Measurements from ENCODE around the gene SNRNP35.
A peak's percentile ranks its signal among the peaks of the same experiment; 100 is the strongest.

The SNRNP35 gene

DNA sequence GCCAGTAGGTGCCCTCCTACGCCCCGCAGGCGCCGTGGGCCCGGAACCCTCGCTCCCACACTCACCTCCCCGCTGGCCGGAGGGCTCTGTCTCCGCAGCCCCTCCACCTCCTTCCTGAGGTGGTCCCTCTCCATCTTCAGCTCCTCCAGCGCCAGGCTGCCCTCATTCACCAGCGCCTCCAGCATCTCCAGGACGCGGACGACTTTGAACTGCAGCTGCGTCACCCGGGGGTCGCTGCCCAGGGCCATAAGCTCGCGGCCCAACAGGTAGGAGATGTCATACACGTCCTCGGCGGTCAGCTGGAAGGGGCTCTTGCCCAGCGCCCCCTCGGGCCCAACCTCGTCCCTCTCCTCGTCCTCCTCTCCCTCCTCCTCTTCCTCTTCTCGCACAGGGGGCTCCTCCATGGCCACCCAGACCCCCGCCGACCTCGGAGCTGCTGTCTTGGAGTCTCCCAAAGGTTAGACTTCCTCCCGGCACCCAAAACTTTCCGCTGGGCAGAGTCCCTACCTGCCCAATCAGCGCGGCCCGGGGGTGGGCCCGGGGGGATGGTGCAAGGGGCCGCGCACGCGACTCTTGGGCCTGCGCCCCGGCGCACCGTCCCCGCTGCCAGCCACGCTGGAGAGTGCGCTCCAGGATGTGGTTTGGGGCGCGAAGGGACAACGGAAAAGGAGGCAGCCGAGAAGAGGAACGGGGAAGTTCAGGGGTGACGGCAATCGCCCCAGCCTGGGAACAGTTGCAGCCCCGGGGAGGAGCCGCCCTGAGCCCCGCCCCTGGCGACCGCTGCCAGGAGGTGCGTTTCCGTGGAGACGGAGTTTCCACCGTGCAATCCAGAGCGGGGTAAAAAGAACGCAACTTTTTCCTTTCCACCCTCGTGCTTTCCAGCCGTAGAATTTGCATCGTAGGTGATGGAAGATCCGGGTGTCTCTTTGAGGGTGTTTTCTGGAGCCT, 21.6 kb upstream of the SNRNP35 start, which contains the start of gene RILPL2 (continued):
- TF ChIP-seq ZNF214 (tag by site-specific recombination; IDR thresholded peaks at IDR 0.05; ENCODE audit: borderline replicate concordance) (no peak), ZNF660 (tag by site-specific recombination; IDR thresholded peaks at IDR 0.05) (no peak), SP2 (tag by site-specific recombination; IDR thresholded peaks at IDR 0.05) (peak; percentile 89), ZNF473 (tag by site-specific recombination; IDR thresholded peaks at IDR 0.05) (no peak), ZSCAN16 (tag by site-specific recombination; IDR thresholded peaks at IDR 0.05) (no peak), ZNF561 (tag by site-specific recombination; IDR thresholded peaks at IDR 0.05; ENCODE audit: borderline replicate concordance) (peak; percentile 84; the same call in 1 of the 2 replicates), GFI1B (tag by site-specific recombination; IDR thresholded peaks at IDR 0.05) (no peak), ZNF837 (tag by site-specific recombination; IDR thresholded peaks at IDR 0.05) (0 out of 2 replicates have a peak, but pooled peaks have one; percentile 28), KLF8 (tag by site-specific recombination; IDR thresholded peaks at IDR 0.05) (peak; percentile 80; the same call in 1 of the 2 replicates), ZNF48 (tag by site-specific recombination; IDR thresholded peaks at IDR 0.05) (no peak), ZNF223 (tag by site-specific recombination; IDR thresholded peaks at IDR 0.05) (no peak), ZNF302 (tag by site-specific recombination; IDR thresholded peaks at IDR 0.05; ENCODE audit: low read depth) (no peak), ZNF292 (tag by site-specific recombination; IDR thresholded peaks at IDR 0.05; ENCODE audit: borderline replicate concordance, low read depth) (no peak), ZNF548 (tag by site-specific recombination; IDR thresholded peaks at IDR 0.05) (no peak), ZNF76 (tag by site-specific recombination; IDR thresholded peaks at IDR 0.05; ENCODE audit: borderline replicate concordance, low read depth) (no peak; the same call in 1 of the 2 replicates), REPIN1 (tag by site-specific recombination; IDR thresholded peaks at IDR 0.05; ENCODE audit: low read depth) (0 out of 2 replicates have a peak, but pooled peaks have one; percentile 13), ZNF23 (tag by site-specific recombination; IDR thresholded peaks at IDR 0.05; ENCODE audit: borderline replicate concordance) (no peak), ZNF791 (tag by site-specific recombination; IDR thresholded peaks at IDR 0.05) (no peak), ZNF558 (tag by site-specific recombination; IDR thresholded peaks at IDR 0.05) (no peak), ZNF521 (tag by site-specific recombination; IDR thresholded peaks at IDR 0.05) (no peak), ZNF433 (tag by site-specific recombination; IDR thresholded peaks at IDR 0.05; ENCODE audit: low read depth) (no peak), IKZF3 (tag by site-specific recombination; IDR thresholded peaks at IDR 0.05) (peak; percentile 52; the same call in 1 of the 2 replicates), HOXA7 (CRISPR knock-in tag; IDR thresholded peaks at IDR 0.05; ENCODE audit: borderline replicate concordance) (no peak), ZNF184 (tag by site-specific recombination; IDR thresholded peaks at IDR 0.05) (no peak), ZEB2 (tag by site-specific recombination; IDR thresholded peaks at IDR 0.05) (peak; percentile 80), ZNF585B (tag by site-specific recombination; IDR thresholded peaks at IDR 0.05) (no peak)
- TF ChIP-seq, protein P1, sequence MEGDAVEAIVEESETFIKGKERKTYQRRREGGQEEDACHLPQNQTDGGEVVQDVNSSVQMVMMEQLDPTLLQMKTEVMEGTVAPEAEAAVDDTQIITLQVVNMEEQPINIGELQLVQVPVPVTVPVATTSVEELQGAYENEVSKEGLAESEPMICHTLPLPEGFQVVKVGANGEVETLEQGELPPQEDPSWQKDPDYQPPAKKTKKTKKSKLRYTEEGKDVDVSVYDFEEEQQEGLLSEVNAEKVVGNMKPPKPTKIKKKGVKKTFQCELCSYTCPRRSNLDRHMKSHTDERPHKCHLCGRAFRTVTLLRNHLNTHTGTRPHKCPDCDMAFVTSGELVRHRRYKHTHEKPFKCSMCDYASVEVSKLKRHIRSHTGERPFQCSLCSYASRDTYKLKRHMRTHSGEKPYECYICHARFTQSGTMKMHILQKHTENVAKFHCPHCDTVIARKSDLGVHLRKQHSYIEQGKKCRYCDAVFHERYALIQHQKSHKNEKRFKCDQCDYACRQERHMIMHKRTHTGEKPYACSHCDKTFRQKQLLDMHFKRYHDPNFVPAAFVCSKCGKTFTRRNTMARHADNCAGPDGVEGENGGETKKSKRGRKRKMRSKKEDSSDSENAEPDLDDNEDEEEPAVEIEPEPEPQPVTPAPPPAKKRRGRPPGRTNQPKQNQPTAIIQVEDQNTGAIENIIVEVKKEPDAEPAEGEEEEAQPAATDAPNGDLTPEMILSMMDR (tag by site-specific recombination; IDR thresholded peaks at IDR 0.05) = peak; percentile 60; the same call in 1 of the 2 replicates
- TF ChIP-seq, protein P2, sequence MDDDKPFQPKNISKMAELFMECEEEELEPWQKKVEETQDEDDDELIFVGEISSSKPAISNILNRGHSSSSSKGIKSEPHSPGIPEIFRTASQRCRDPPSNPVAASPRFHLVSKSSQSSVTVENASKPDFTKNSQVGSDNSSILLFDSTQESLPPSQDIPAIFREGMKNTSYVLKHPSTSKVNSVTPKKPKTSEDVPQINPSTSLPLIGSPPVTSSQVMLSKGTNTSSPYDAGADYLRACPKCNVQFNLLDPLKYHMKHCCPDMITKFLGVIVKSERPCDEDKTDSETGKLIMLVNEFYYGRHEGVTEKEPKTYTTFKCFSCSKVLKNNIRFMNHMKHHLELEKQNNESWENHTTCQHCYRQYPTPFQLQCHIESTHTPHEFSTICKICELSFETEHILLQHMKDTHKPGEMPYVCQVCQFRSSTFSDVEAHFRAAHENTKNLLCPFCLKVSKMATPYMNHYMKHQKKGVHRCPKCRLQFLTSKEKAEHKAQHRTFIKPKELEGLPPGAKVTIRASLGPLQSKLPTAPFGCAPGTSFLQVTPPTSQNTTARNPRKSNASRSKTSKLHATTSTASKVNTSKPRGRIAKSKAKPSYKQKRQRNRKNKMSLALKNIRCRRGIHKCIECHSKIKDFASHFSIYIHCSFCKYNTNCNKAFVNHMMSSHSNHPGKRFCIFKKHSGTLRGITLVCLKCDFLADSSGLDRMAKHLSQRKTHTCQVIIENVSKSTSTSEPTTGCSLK (tag by site-specific recombination; IDR thresholded peaks at IDR 0.05) = no peak
- TF ChIP-seq, protein P3, sequence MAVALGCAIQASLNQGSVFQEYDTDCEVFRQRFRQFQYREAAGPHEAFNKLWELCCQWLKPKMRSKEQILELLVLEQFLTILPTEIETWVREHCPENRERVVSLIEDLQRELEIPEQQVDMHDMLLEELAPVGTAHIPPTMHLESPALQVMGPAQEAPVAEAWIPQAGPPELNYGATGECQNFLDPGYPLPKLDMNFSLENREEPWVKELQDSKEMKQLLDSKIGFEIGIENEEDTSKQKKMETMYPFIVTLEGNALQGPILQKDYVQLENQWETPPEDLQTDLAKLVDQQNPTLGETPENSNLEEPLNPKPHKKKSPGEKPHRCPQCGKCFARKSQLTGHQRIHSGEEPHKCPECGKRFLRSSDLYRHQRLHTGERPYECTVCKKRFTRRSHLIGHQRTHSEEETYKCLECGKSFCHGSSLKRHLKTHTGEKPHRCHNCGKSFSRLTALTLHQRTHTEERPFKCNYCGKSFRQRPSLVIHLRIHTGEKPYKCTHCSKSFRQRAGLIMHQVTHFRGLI (tag by site-specific recombination; IDR thresholded peaks at IDR 0.05) = no peak
- TF ChIP-seq, protein P4, sequence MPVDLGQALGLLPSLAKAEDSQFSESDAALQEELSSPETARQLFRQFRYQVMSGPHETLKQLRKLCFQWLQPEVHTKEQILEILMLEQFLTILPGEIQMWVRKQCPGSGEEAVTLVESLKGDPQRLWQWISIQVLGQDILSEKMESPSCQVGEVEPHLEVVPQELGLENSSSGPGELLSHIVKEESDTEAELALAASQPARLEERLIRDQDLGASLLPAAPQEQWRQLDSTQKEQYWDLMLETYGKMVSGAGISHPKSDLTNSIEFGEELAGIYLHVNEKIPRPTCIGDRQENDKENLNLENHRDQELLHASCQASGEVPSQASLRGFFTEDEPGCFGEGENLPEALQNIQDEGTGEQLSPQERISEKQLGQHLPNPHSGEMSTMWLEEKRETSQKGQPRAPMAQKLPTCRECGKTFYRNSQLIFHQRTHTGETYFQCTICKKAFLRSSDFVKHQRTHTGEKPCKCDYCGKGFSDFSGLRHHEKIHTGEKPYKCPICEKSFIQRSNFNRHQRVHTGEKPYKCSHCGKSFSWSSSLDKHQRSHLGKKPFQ (tag by site-specific recombination; IDR thresholded peaks at IDR 0.05) = no peak

Measured in HEK293 (cell line).